Measurements from ENCODE around the gene SETD2. TPM values are rescaled to one million over a fixed set of nuclear protein-coding genes. Genes with fewer than 3 reads are reported as not detected.

SETD2 gene
- total RNA-seq, 1 experiment from 2014 or later, result 60.8 TPM

- Mint-ChIP-seq H3K4me3 (no peak overlapping the region), H3K27ac (no peak overlapping the region), H3K36me3 (ENCODE audit: insufficient read depth in 1 of 3, low read depth in 3 of 3) (peaks cover 32 to 64% (median 53%) of the 10 kb centered on the region in 3 experiments), H3K9me3 (no peaks in the 10 kb centered on the region), H3K4me1 (no peaks in the 10 kb centered on the region; a peak in 1 of 4 replicates), H3K27me3 (ENCODE audit: low read depth) (no peaks in the 10 kb centered on the region)
- no peak for DNase-seq
- Histone ChIP-seq H3K23ac (ENCODE audit: insufficient read length, low read depth, low read length) (no peak overlapping the region), H3K9ac (ENCODE audit: extremely low read depth, insufficient read length, low read length) (no peak overlapping the region), H2BK5ac (ENCODE audit: insufficient read length, low read length) (no peak overlapping the region), H3K56ac (ENCODE audit: insufficient read length, low read depth, low read length) (no peak overlapping the region), H2BK20ac (ENCODE audit: low read depth, low read length, poor library complexity, severe bottlenecking) (no peak overlapping the region), H4K8ac (replicated peaks; ENCODE audit: insufficient read length, low read depth, low read length) (no peak overlapping the region), H2BK12ac (ENCODE audit: insufficient read length, low read depth, low read length) (no peak overlapping the region), H4K91ac (ENCODE audit: insufficient read length, low read depth, low read length) (no peak overlapping the region), H3T11ph (ENCODE audit: low read length) (no peak overlapping the region), H3K18ac (ENCODE audit: insufficient read length, low read depth, low read length) (no peak overlapping the region), H2BK120ac (ENCODE audit: low read depth, low read length, poor library complexity, severe bottlenecking) (no peak overlapping the region), H3K79me2 (ENCODE audit: insufficient read depth, low read length) (no peaks in the 10 kb centered on the region), H3K9me3 (ENCODE audit: control insufficient read depth, low read depth, low read length) (no peaks in the 10 kb centered on the region), H3K4ac (ENCODE audit: low read depth, low read length) (no peak overlapping the region), H3K14ac (ENCODE audit: insufficient read depth, low read length) (no peak overlapping the region), H4K20me1 (ENCODE audit: control insufficient read depth, insufficient read depth, insufficient read length) (no peaks in the 10 kb centered on the region), H3K4me2 (ENCODE audit: insufficient read depth, insufficient read length, low read length) (no peak overlapping the region), H3K27ac (ENCODE audit: insufficient read length, low read depth, low read length) (no peak overlapping the region), H3K79me1 (ENCODE audit: insufficient read depth, low read depth, low read length, poor library complexity, severe bottlenecking) (no peaks in the 10 kb centered on the region), H3K27me3 (ENCODE audit: insufficient read depth, low read length) (no peaks in the 10 kb centered on the region), H2BK15ac (ENCODE audit: low read depth, low read length) (no peak overlapping the region), H4K5ac (ENCODE audit: insufficient read length, low read depth, low read length) (no peak overlapping the region), H2AK5ac (ENCODE audit: insufficient read length, low read length) (no peak overlapping the region), H3K4me1 (ENCODE audit: insufficient read depth, low read length) (no peaks in the 10 kb centered on the region), H3K23me2 (ENCODE audit: insufficient read length, low read depth, low read length, poor library complexity, severe bottlenecking) (no peaks in the 10 kb centered on the region), H2AFZ (ENCODE audit: low read length) (no peak overlapping the region)
- no CpG with 5 or more reads among the region's 3 CpGs for WGBS (ENCODE audit: extremely low coverage, insufficient read length, low lambda C conversion rate)
- TF ChIP-seq, protein P1, sequence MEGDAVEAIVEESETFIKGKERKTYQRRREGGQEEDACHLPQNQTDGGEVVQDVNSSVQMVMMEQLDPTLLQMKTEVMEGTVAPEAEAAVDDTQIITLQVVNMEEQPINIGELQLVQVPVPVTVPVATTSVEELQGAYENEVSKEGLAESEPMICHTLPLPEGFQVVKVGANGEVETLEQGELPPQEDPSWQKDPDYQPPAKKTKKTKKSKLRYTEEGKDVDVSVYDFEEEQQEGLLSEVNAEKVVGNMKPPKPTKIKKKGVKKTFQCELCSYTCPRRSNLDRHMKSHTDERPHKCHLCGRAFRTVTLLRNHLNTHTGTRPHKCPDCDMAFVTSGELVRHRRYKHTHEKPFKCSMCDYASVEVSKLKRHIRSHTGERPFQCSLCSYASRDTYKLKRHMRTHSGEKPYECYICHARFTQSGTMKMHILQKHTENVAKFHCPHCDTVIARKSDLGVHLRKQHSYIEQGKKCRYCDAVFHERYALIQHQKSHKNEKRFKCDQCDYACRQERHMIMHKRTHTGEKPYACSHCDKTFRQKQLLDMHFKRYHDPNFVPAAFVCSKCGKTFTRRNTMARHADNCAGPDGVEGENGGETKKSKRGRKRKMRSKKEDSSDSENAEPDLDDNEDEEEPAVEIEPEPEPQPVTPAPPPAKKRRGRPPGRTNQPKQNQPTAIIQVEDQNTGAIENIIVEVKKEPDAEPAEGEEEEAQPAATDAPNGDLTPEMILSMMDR (conservative IDR thresholded peaks at IDR 0.05), result no peak
Measured at GRCh38 chr3:47121409-47121808, 42.5 kb downstream of the SETD2 start.

All from H9 (cell line).